ENCODE measurements around the gene SENP1.

DNA sequence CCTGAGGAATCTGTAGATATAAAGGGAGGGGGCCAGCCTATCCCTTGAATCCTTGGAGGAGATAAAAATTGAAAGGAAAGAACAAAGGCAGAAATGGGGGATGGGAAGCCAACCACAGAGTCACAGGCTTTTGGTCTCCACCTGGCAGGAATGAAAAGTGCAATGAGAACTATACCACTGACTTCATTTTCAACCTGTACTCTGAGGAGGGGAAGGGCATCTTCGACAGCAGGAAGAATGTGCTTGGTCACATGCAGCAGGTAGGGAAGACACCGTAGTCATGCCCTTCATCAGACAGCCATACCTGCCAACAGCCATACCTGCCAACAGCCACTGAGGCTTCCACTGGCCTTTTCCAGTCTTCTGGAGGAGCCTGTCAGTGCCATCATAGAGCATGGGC lies 38.0 kb upstream of the SENP1 start:
- TF ChIP-seq, protein P1, sequence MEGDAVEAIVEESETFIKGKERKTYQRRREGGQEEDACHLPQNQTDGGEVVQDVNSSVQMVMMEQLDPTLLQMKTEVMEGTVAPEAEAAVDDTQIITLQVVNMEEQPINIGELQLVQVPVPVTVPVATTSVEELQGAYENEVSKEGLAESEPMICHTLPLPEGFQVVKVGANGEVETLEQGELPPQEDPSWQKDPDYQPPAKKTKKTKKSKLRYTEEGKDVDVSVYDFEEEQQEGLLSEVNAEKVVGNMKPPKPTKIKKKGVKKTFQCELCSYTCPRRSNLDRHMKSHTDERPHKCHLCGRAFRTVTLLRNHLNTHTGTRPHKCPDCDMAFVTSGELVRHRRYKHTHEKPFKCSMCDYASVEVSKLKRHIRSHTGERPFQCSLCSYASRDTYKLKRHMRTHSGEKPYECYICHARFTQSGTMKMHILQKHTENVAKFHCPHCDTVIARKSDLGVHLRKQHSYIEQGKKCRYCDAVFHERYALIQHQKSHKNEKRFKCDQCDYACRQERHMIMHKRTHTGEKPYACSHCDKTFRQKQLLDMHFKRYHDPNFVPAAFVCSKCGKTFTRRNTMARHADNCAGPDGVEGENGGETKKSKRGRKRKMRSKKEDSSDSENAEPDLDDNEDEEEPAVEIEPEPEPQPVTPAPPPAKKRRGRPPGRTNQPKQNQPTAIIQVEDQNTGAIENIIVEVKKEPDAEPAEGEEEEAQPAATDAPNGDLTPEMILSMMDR (conservative IDR thresholded peaks at IDR 0.05): no peak
- no peak for TF ChIP-seq ZFX (IDR thresholded peaks at IDR 0.05)
